Loucy (cell line): ENCODE measurements around the gene ARMC5.
A peak's percentile ranks its signal among the peaks of the same experiment; 100 is the strongest.

ENCODE experiments used
- H2AFZ ChIP-seq: fragments of 200-600 bp; sonication (generic); 2 replicates; pipeline ENCODE4 v1.6.0; 2016; ENCODE audit warnings: antibody characterized with exemption, mild to moderate bottlenecking, low read length, moderate library complexity
- H3F3A ChIP-seq: fragments of 200-600 bp; 2 replicates; pipeline ENCODE4 v1.6.0; 2016; ENCODE audit warnings: antibody characterized with exemption, low read depth, mild to moderate bottlenecking
- H3K27me3 ChIP-seq: fragments of 200-600 bp; sonication (generic); 2 replicates; pipeline ENCODE4 v1.6.1; 2014; ENCODE audit warnings: low read length, mild to moderate bottlenecking; ENCODE audit not compliant: insufficient read depth, poor library complexity, severe bottlenecking
- H3K36me3 ChIP-seq: fragments of 200-600 bp; sonication (generic); 2 replicates; pipeline ENCODE4 v1.6.1; 2016; ENCODE audit warnings: low read length; ENCODE audit not compliant: insufficient read depth
- H3K4me1 ChIP-seq: fragments of 200-600 bp; sonication (generic); 2 replicates; pipeline ENCODE4 v1.5.1; 2014; ENCODE audit warnings: low read length, mild to moderate bottlenecking; ENCODE audit not compliant: insufficient read depth, poor library complexity, severe bottlenecking
- H3K4me2 ChIP-seq: fragments of 200-600 bp; sonication (generic); 2 replicates; pipeline ENCODE4 v1.6.0; 2014; ENCODE audit warnings: antibody characterized with exemption, low read length, low read depth, mild to moderate bottlenecking; ENCODE audit not compliant: poor library complexity, severe bottlenecking
- H3K4me3 ChIP-seq: fragments of 200-600 bp; sonication (generic); 2 replicates; pipeline ENCODE4 v1.5.1; 2014; ENCODE audit warnings: low read length, mild to moderate bottlenecking, mixed read lengths; ENCODE audit not compliant: poor library complexity, severe bottlenecking
- H3K79me2 ChIP-seq: fragments of 200-600 bp; sonication (generic); 2 replicates; pipeline ENCODE4 v1.6.1; 2014; ENCODE audit warnings: low read length; ENCODE audit not compliant: insufficient read depth
- H3K9ac ChIP-seq: fragments of 200-600 bp; sonication (generic); 2 replicates; pipeline ENCODE4 v1.6.0; 2014; ENCODE audit warnings: mild to moderate bottlenecking, low read depth, low read length, moderate library complexity; ENCODE audit not compliant: poor library complexity, severe bottlenecking
- H3K9me2 ChIP-seq: fragments of 200-600 bp; sonication (generic); replicated peaks from 2 replicates; pipeline ENCODE4 v1.6.1; 2016; ENCODE audit warnings: low read depth, low read length, mixed read lengths
- H3K9me3 ChIP-seq: fragments of 200-600 bp; sonication (generic); 2 replicates; pipeline ENCODE4 v1.6.1; 2014; ENCODE audit warnings: mild to moderate bottlenecking, antibody characterized with exemption, low read length, low read depth; ENCODE audit not compliant: insufficient read depth
- H4K20me1 ChIP-seq: fragments of 200-600 bp; sonication (generic); 2 replicates; pipeline ENCODE4 v1.6.0; 2014; ENCODE audit warnings: antibody characterized with exemption, low read length, mild to moderate bottlenecking; ENCODE audit not compliant: insufficient read depth, poor library complexity, severe bottlenecking
- EZH2phosphoT487 ChIP-seq: fragments of 200-600 bp; IDR thresholded peaks from 2 replicates; pipeline ENCODE4 v1.6.1; 2018; ENCODE audit warnings: antibody characterized with exemption, mild to moderate bottlenecking, moderate library complexity, borderline replicate concordance
- TF ChIP-seq, protein P1 (sequence below): fragments of 200-600 bp; sonication (generic); conservative IDR thresholded peaks from 2 replicates; pipeline ENCODE4 v1.5.1; 2014; ENCODE audit warnings: mild to moderate bottlenecking, antibody characterized with exemption, low read length

The ARMC5 gene

DNA sequence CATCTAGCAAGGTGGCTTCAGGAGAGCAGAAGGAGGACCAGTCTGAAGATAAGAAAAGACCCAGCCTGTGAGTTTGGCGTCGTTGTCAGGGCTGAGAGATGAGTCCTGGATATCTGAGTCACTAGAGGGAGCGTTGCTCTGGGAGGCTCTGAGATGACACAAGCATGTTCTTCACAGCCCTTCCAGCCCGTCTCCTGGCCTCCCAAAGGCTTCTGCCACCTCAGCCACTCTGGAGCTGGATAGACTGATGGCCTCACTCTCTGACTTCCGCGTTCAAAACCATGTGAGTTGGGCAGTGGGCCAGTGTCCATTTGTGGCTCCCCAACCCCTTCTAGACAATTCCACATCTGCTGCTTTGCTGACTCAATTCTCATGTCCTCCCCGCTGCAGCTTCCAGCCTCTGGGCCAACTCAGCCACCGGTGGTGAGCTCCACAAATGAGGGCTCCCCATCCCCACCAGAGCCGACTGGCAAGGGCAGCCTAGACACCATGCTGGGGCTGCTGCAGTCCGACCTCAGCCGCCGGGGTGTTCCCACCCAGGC lies 14.9 kb downstream of the ARMC5 start:
- Histone ChIP-seq H3K4me1 (peaks cover 26% of the 10 kb centered on the region), H3K27me3 (no peaks in the 10 kb centered on the region), H3K4me3 (no peak overlapping the region)

DNA sequence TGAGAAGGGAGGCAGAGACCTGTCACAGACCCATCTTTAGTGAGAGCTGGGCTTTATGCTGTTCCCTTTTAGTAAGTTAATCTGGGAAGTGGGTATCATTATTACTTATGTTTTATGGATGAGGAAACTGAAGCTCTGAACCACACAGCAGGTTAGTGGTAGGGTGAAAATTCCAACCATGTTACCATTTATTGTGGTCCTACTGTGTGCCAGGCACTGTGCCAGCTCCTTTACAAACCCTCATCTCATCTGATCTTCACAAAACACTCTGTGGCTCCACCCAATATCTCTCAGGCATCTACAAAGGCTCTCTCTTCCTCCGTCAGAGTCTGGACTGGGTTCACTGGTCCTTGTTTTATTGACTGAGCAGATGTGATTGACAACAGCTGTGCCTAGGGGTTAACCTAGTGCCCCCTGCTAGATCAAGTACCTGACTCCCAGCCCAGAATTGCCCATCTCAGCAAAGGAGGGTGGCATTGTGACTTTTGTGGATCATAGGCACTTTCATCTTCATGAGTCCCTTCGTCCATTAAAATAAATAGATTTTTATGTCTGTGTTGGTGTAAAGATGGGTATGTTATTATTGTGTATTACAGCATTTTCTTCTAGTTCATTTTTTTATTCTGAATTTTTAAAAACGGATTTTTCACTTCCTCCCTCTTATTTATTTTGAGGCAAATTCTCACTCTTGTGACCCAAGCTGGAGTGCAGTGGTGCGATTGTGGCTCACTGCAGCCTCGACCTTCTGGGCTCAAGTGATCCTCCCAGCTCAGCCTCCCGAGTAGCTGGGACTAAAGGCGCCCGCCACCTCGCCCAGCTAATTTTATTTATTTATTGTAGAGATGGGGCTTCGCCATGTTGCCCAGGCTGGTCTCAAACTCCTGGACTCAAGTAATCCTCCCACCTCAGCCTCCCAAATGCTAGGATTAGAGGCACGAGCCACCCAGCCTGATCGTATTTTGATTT lies 15.8 kb downstream of the ARMC5 start:
- Histone ChIP-seq H2AFZ (no peak overlapping the region), H3K9ac (peak overlapping the region; percentile 90), H3K9me3 (no peaks in the 10 kb centered on the region), H3F3A (peaks cover 3% of the 10 kb centered on the region; the same call in 1 of the 2 replicates), H3K4me1 (peaks cover 26% of the 10 kb centered on the region), H3K4me2 (peak overlapping the region; percentile 83), H3K36me3 (no peaks in the 10 kb centered on the region), H3K9me2 (no peaks in the 10 kb centered on the region), H3K4me3 (peak overlapping the region; percentile 88), H3K27me3 (no peaks in the 10 kb centered on the region), H4K20me1 (no peaks in the 10 kb centered on the region), H3K79me2 (peaks cover 12% of the 10 kb centered on the region; the same call in 1 of the 2 replicates)
- TF ChIP-seq EZH2phosphoT487: no peak
- TF ChIP-seq, protein P1, sequence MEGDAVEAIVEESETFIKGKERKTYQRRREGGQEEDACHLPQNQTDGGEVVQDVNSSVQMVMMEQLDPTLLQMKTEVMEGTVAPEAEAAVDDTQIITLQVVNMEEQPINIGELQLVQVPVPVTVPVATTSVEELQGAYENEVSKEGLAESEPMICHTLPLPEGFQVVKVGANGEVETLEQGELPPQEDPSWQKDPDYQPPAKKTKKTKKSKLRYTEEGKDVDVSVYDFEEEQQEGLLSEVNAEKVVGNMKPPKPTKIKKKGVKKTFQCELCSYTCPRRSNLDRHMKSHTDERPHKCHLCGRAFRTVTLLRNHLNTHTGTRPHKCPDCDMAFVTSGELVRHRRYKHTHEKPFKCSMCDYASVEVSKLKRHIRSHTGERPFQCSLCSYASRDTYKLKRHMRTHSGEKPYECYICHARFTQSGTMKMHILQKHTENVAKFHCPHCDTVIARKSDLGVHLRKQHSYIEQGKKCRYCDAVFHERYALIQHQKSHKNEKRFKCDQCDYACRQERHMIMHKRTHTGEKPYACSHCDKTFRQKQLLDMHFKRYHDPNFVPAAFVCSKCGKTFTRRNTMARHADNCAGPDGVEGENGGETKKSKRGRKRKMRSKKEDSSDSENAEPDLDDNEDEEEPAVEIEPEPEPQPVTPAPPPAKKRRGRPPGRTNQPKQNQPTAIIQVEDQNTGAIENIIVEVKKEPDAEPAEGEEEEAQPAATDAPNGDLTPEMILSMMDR: no peak

More for the DNA sequence above, 14.9 kb downstream of the ARMC5 start:
- Histone ChIP-seq H3K4me2 (no peak overlapping the region), H3K9me2 (no peaks in the 10 kb centered on the region), H3K9ac (no peak overlapping the region), H2AFZ (no peak overlapping the region), H3K36me3 (no peaks in the 10 kb centered on the region), H4K20me1 (no peaks in the 10 kb centered on the region), H3K79me2 (peaks cover 12% of the 10 kb centered on the region; the same call in 1 of the 2 replicates), H3F3A (peaks cover 3% of the 10 kb centered on the region; the same call in 1 of the 2 replicates), H3K9me3 (no peaks in the 10 kb centered on the region)
- TF ChIP-seq, protein P1: 0 out of 2 replicates have a peak, but pooled peaks have one; percentile 15
- TF ChIP-seq EZH2phosphoT487: no peak

DNA sequence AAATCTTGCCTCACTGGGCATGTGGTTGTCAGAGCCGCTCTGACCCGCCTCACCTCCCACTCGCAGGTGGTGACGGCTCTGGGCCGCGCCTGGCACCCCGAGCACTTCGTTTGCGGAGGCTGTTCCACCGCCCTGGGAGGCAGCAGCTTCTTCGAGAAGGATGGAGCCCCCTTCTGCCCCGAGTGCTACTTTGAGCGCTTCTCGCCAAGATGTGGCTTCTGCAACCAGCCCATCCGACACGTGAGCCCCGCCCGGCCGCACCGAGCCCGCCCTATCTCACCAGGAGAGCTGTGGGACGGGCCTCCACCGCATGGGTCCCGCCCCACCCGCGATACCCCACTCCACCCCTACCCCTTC lies 16.6 kb downstream of the ARMC5 start:
- no peaks in the 10 kb centered on the region for H3K36me3 ChIP-seq
- H3K9me3 ChIP-seq: no peaks in the 10 kb centered on the region
- no peaks in the 10 kb centered on the region for H3K27me3 ChIP-seq
- H3K9ac ChIP-seq: peak overlapping the region; percentile 90
- TF ChIP-seq, protein P1: no peak
- TF ChIP-seq EZH2phosphoT487: no peak
- H3K79me2 ChIP-seq: peaks cover 12% of the 10 kb centered on the region; the same call in 1 of the 2 replicates
- H3K9me2 ChIP-seq: no peaks in the 10 kb centered on the region
- no peak overlapping the region for H2AFZ ChIP-seq
- H3F3A ChIP-seq: peaks cover 3% of the 10 kb centered on the region; the same call in 1 of the 2 replicates
- H4K20me1 ChIP-seq: no peaks in the 10 kb centered on the region
- H3K4me2 ChIP-seq: peak overlapping the region; percentile 83
- H3K4me3 ChIP-seq: peak overlapping the region; percentile 88
- H3K4me1 ChIP-seq: peaks cover 26% of the 10 kb centered on the region
